ENCODE data around the gene INPP4B. TPM values are rescaled to one million over a fixed set of nuclear protein-coding genes. Genes with fewer than 3 reads are reported as not detected.

INPP4B gene
- total RNA-seq, 2 experiments from 2014 or later, result not detected

- Histone ChIP-seq H3K27ac (ENCODE audit: low read depth, low read length, poor library complexity, severe bottlenecking) (no peak overlapping the region), H3K4me2 (ENCODE audit: low read length) (no peak overlapping the region), H3K4me1 (ENCODE audit: insufficient read depth, low read length, poor library complexity, severe bottlenecking) (no peaks in the 10 kb centered on the region), H2AFZ (ENCODE audit: low read length) (no peak overlapping the region), H3K9me2 (ENCODE audit: insufficient read depth, low read length) (no peaks in the 10 kb centered on the region), H4K20me1 (ENCODE audit: insufficient read depth, low read length) (no peaks in the 10 kb centered on the region), H3K4me3 (ENCODE audit: low read depth, low read length, poor library complexity, severe bottlenecking) (no peak overlapping the region), H3K9me3 (ENCODE audit: low read length) (no peaks in the 10 kb centered on the region), H3K79me2 (ENCODE audit: insufficient read depth, low read depth, low read length) (no peaks in the 10 kb centered on the region), H3K36me3 (ENCODE audit: insufficient read depth, low read length) (no peaks in the 10 kb centered on the region)
- BruUV-seq (replicated peaks), result no TSS peak
- intact Hi-C loops (cut with micrococcal nuclease; ENCODE audit: unreplicated experiment), result no loop called here
- ChIA-PET POLR2A (interaction anchor here (0.5 kb wide), 1 partner anchor 780 kb away, joined by 3 read pairs; no protein-coding TSS in a partner anchor), CTCF (ENCODE audit: unreplicated experiment) (no interaction called here)
- TF ChIP-seq EZH2phosphoT487 (IDR thresholded peaks at IDR 0.05; ENCODE audit: borderline replicate concordance, low read depth, low read length) (no peak), CTCF (conservative IDR thresholded peaks at IDR 0.05; ENCODE audit: low read length) (no peak)
- DNase-seq (ENCODE audit: low spot score), result no peak
Observed at GRCh38 chr4:142838778-142839177, 7.3 kb downstream of the INPP4B start.

DNA sequence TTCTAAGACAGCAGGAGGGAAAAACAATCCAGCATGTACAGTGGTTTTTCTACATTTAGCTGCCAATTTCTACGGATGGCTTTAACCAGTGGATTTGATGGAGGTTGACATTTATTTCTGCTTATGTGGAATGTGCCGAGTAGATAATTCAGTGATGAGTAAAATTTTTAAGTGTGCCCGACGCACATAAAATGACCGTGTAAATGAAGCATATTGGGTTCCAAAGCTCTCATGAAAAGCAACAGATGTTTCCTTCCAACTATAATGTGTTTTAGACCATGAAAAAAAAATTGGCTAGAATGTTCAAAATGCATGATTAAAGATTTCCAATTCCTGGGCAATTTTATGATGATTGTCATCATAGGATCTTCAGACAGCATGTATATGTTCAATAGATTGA lies 14.1 kb downstream of the INPP4B start:
- H4K20me1 ChIP-seq (ENCODE audit: insufficient read depth, low read length), result no peaks in the 10 kb centered on the region
- no peaks in the 10 kb centered on the region for H3K9me2 ChIP-seq (ENCODE audit: insufficient read depth, low read length)
- ChIA-PET CTCF (ENCODE audit: unreplicated experiment) (no interaction called here), POLR2A (interaction anchor here (0.7 kb wide), 1 partner anchor 942 kb away, joined by 3 read pairs; no protein-coding TSS in a partner anchor)
- H3K4me3 ChIP-seq (ENCODE audit: low read depth, low read length, poor library complexity, severe bottlenecking), result no peak overlapping the region
- no peak overlapping the region for H2AFZ ChIP-seq (ENCODE audit: low read length)
- TF ChIP-seq CTCF (conservative IDR thresholded peaks at IDR 0.05; ENCODE audit: low read length) (no peak), EZH2phosphoT487 (IDR thresholded peaks at IDR 0.05; ENCODE audit: borderline replicate concordance, low read depth, low read length) (no peak)
- H3K27ac ChIP-seq (ENCODE audit: low read depth, low read length, poor library complexity, severe bottlenecking), result no peak overlapping the region
- no peaks in the 10 kb centered on the region for H3K79me2 ChIP-seq (ENCODE audit: insufficient read depth, low read depth, low read length)
- H3K36me3 ChIP-seq (ENCODE audit: insufficient read depth, low read length), result no peaks in the 10 kb centered on the region
- no peaks in the 10 kb centered on the region for H3K4me1 ChIP-seq (ENCODE audit: insufficient read depth, low read length, poor library complexity, severe bottlenecking)
- no peak for DNase-seq (ENCODE audit: low spot score)
- no peaks in the 10 kb centered on the region for H3K9me3 ChIP-seq (ENCODE audit: low read length)
- no TSS peak for BruUV-seq (replicated peaks)
- H3K4me2 ChIP-seq (ENCODE audit: low read length), result no peak overlapping the region
- intact Hi-C loops (cut with micrococcal nuclease; ENCODE audit: unreplicated experiment), result no loop called here

GRCh38 chr4:142826503-142827241 lies 19.4 kb downstream of the INPP4B start:
- intact Hi-C loops (cut with micrococcal nuclease; ENCODE audit: unreplicated experiment), result no loop called here
- Histone ChIP-seq H3K9me3 (ENCODE audit: low read length) (no peaks in the 10 kb centered on the region), H3K4me3 (ENCODE audit: low read depth, low read length, poor library complexity, severe bottlenecking) (no peak overlapping the region), H4K20me1 (ENCODE audit: insufficient read depth, low read length) (no peaks in the 10 kb centered on the region), H2AFZ (ENCODE audit: low read length) (no peak overlapping the region), H3K36me3 (ENCODE audit: insufficient read depth, low read length) (no peaks in the 10 kb centered on the region), H3K4me2 (ENCODE audit: low read length) (no peak overlapping the region), H3K9me2 (ENCODE audit: insufficient read depth, low read length) (no peaks in the 10 kb centered on the region), H3K27ac (ENCODE audit: low read depth, low read length, poor library complexity, severe bottlenecking) (no peak overlapping the region), H3K79me2 (ENCODE audit: insufficient read depth, low read depth, low read length) (no peaks in the 10 kb centered on the region), H3K4me1 (ENCODE audit: insufficient read depth, low read length, poor library complexity, severe bottlenecking) (no peaks in the 10 kb centered on the region)
- no peak for DNase-seq (ENCODE audit: low spot score)
- ChIA-PET CTCF (ENCODE audit: unreplicated experiment) (no interaction called here), POLR2A (interaction anchor here (0.9 kb wide), 1 partner anchor 11 kb away, joined by 5 read pairs; no protein-coding TSS in a partner anchor)
- no TSS peak for BruUV-seq (replicated peaks)
- TF ChIP-seq CTCF (conservative IDR thresholded peaks at IDR 0.05; ENCODE audit: low read length), result no peak
- no peak for TF ChIP-seq EZH2phosphoT487 (IDR thresholded peaks at IDR 0.05; ENCODE audit: borderline replicate concordance, low read depth, low read length)
